Measurements from ENCODE around the gene APOL6.
A peak's percentile ranks its signal among the peaks of the same experiment; 100 is the strongest.

Gene APOL6

GRCh38 chr22:35641494-35642120, 6.6 kb upstream of the APOL6 start:
- ChIA-PET CTCF (no interaction called here), POLR2A (ENCODE audit: low non-redundant PET) (no interaction called here)
- H3K27ac ChIP-seq = no peak overlapping the region
- no peak for TF ChIP-seq CTCF (conservative IDR thresholded peaks at IDR 0.05; ENCODE audit: low read depth)
- no peak for DNase-seq (ENCODE audit: low spot score)

GRCh38 chr22:35642305-35642741, 5.9 kb upstream of the APOL6 start:
- POLR2A ChIA-PET (ENCODE audit: low non-redundant PET) = no interaction called here
- DNase-seq (ENCODE audit: low spot score) = no peak
- CTCF ChIA-PET = no interaction called here
- no peak for TF ChIP-seq CTCF (conservative IDR thresholded peaks at IDR 0.05; ENCODE audit: low read depth)
- no peak overlapping the region for H3K27ac ChIP-seq

GRCh38 chr22:35643991-35644390, 4.3 kb upstream of the APOL6 start:
- no peak overlapping the region for H3K27ac ChIP-seq
- ChIA-PET CTCF (no interaction called here), POLR2A (ENCODE audit: low non-redundant PET) (no interaction called here)
- no peak for DNase-seq (ENCODE audit: low spot score)
- TF ChIP-seq CTCF (conservative IDR thresholded peaks at IDR 0.05; ENCODE audit: low read depth) = no peak

- POLR2A ChIA-PET (ENCODE audit: low non-redundant PET) = no interaction called here
Measured at GRCh38 chr22:35645646-35646045, 2.6 kb upstream of the APOL6 start.

GRCh38 chr22:35649026-35649553, 844 bp downstream of the APOL6 start:
- POLR2A ChIA-PET (ENCODE audit: low non-redundant PET) = no interaction called here

More at GRCh38 chr22:35645646-35646045, 2.6 kb upstream of the APOL6 start:
- CTCF ChIA-PET = interaction anchor here (0.6 kb wide), 1 partner anchor 301 kb away, joined by 7 read pairs; no protein-coding TSS in a partner anchor
- H3K27ac ChIP-seq = 0 out of 2 replicates have a peak overlapping the region, but pooled peaks have one; percentile 3
- no peak for TF ChIP-seq CTCF (conservative IDR thresholded peaks at IDR 0.05; ENCODE audit: low read depth)
- DNase-seq (ENCODE audit: low spot score) = no peak

GRCh38 chr22:35649636-35650250, 1.5 kb downstream of the APOL6 start:
- peak overlapping the region; percentile 87; the same call in 1 of the 2 replicates for H3K27ac ChIP-seq
- no peak for DNase-seq (ENCODE audit: low spot score)
- TF ChIP-seq CTCF (conservative IDR thresholded peaks at IDR 0.05; ENCODE audit: low read depth) = no peak
- ChIA-PET CTCF (no interaction called here), POLR2A (ENCODE audit: low non-redundant PET) (no interaction called here)

More at GRCh38 chr22:35649026-35649553, 844 bp downstream of the APOL6 start:
- H3K27ac ChIP-seq = peak overlapping the region; percentile 87
- no peak for DNase-seq (ENCODE audit: low spot score)
- CTCF ChIA-PET = interaction anchor here (0.7 kb wide), 1 partner anchor 762 kb away, joined by 4 read pairs; no protein-coding TSS in a partner anchor
- TF ChIP-seq CTCF (conservative IDR thresholded peaks at IDR 0.05; ENCODE audit: low read depth) = no peak

Measured in RWPE1 (cell line).